Measurements from ENCODE around the gene CLUH.
"Not testable (repeated sequence)": the region's sequence is repeated elsewhere in the genome, so short reads cannot be mapped to it uniquely, and the experiment has no call there.

Gene CLUH

DNA sequence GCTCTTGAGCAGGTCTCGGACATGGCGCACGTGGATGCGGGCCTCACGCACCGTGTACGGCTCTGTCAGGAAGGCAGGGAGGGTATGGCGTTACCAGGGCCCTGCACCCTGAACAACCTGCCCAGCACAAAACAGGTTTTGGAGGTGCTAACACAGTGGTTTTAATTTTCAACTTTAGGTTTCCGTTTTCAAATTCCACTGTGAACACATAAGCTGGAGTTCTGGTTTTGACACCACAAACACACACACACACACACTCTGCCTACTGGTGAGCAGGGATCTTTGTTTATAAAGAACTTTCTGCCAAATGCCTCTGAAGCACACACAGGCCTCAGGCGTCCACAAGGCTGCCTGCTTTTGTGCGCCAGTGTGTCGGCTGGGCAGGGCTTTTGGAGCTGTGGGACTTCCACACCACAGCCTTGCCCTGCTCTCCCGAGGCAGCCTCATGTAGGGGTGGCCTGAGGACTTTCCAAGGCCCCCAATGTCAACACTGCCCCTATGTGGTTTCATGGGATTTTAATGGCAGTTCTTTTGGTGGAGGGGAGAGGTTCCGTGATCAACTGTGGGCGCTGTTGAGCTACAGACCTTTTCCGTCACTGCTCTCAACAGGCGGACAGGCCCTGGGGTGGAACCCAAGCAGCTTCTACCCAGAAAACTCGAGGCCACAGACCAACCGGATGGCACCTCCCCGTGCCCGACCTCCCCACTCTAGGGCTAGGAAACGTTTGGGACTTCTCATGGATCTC lies 9.4 kb downstream of the CLUH start:
- no peak for DNase-seq (ENCODE audit: low read depth)

DNA sequence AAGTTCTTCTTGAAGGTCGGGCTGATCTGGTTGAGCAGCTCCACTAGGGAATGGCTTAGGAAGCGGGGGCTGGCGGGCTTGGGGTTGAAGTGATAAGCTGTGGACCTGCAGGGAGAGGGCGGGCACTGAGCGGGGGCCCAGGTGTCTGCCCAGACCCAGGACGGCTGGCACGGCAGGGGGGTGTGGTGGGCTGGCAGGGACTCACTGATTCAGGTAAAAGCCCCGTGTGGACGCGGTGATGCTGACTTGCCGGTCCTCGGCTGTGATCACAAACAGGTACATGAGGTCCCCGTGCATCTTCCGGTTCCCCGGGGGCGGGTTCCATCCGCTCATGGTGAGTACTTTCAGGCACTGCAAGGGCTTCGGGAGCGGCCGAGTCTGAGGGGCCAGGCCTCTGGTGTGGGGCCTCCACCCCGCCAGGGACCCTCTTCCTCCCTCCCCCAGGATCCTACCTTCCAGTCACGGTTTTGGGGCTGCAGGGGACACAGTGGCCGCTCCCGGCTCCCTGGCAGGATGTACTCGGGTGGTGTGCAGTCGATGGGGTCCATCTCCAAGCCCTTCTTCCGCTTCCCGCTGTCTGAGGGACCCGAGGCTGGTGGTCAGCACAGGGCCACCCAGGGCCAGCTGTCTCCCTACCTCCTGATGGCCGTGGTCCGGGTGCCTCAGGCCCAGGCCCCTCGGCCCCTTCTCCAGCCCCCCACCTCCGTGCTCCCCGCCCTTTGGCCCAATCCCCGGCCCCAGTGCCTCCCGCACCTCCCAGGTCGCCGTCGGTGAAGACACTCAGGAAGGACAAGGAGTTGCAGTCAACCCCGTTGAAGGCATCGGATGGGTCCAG lies 10.2 kb downstream of the CLUH start:
- DNase-seq (ENCODE audit: low read depth) = no peak

DNA sequence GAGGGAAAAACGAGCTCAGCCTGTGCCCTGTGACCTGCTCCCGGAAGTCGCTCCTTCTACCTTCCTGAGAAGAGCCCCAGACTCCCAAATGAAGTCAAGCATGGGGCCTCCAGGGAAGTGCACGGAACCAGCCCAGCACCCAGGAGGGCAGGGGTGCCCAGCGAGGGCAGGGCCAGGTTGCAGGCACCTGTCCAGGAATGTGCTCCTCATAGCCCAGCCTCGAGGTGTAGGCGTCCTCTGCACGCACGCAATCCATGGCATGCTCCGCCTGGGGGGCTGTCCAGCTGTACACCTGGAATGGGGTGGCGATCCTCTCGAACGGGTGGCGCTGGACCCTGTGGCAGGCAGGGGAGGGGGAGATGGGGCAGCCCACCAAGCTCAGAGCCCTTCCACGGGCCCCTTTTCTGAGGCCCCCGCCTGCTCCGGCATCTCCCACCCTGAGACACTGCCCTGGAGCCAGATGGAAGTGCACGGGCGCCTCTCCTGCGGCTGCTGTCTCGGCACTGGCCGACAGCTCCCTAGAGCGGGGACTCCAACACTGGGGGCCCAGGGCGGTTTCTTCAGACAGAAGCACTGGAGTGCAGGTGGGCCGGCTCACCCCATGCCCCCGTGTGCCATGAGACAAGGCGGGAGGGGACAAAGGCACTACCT lies 10.9 kb downstream of the CLUH start:
- no peak for DNase-seq (ENCODE audit: low read depth)

DNA sequence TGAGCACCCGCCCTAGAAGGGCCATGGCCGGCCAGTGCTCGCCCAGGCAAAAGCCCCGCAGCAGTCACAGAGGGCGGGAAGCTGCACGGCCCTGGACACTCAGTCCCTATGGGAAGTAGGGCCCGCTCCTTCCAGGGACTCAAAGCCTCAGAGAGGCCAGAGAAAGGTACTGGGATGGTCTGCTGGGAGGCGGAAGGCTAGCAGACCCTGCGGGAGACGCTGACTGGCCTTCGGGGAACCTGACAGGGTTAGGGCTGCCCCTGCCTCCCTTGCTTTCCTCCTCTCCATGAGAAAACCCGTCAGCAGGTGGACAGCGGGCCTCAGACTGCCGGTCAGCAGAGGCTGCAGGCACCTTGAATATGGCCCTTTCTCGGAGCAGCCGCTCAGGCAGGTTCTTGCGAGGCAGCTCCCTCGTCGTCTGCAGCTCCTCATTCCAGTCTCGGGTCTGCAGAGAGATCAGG lies 11.5 kb downstream of the CLUH start:
- DNase-seq (ENCODE audit: low read depth) = no peak

- DNase-seq (ENCODE audit: low read depth) = not testable (repeated sequence)
Measured at GRCh38 chr17:2699216-2699805, 12.3 kb downstream of the CLUH start.

GRCh38 chr17:2697611-2698162 lies 13.9 kb downstream of the CLUH start:
- DNase-seq (ENCODE audit: low read depth) = no peak

DNA sequence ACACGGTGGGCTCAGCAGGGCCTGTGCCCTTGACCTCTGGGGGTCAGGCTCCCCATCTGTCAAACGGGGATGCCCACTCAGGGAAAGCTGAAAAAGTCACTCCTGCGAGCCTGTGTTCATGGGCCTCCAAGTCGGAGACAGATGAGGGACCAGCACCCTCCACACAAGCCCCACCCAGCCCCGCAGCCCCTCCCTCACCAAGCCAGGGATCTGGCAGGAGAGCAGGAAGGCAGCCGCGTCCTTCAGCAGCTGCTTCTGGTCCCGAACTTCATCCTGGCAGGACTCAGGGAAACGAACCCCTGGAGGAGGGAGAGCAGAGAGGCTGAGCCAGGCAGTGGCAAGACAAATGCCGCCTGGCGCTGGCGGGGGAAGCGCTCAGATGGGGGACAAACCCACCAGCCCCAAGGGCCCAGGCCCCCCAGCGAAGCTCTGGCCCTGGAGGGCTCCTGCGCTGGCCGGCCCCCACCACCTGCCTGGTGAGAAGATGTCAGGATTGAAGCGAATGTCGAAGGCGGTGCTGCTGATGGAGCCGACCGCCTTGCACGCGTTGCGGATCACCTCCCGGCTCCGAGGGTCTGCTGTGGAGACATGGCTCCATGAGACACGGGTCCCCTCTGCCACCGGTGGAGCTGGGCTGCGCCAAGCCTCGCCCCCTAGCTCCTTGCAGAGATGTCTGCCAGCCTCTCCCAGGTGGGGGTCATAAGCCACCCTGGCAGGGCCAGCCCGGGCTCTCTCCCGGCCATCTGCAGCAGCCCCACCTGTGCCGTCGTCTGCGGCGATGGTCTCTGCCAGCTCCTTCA lies 15.4 kb downstream of the CLUH start:
- no peak for DNase-seq (ENCODE audit: low read depth)

DNA sequence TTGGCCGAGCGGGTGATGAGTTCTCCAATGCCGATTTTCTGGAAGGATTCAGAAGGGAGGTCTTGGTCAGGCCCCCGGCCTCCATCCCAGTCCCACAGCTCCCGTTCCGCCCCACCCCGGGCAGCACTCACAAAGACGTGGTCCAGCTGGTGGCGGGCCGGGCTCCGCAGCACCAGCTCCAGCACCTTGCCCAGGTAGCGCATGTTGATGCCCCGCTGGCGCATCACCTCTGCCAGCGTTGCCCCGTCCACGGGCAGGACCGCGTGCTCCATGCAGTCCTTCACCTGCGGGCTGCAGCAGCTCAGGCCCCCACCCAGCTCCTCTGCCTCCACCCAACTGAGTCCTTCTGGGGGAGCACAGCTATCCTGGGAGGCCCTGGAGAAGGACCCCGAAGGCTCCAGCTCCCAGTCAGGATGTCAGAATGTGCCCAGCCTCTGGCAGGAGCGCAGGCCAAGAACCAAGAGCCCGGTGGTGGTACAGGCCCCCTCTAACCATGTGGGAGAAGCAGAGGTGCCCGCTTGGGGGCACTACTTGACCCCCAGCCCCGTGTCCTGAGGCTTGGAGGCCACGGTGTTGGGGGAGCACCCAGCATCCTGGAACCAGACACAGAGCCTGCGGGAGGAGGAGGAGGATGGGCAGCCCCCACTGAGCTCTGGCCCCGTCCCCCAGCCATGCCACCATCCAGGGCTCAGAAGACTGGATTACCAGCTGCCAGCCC lies 16.2 kb downstream of the CLUH start:
- DNase-seq (ENCODE audit: low read depth) = no peak

DNA sequence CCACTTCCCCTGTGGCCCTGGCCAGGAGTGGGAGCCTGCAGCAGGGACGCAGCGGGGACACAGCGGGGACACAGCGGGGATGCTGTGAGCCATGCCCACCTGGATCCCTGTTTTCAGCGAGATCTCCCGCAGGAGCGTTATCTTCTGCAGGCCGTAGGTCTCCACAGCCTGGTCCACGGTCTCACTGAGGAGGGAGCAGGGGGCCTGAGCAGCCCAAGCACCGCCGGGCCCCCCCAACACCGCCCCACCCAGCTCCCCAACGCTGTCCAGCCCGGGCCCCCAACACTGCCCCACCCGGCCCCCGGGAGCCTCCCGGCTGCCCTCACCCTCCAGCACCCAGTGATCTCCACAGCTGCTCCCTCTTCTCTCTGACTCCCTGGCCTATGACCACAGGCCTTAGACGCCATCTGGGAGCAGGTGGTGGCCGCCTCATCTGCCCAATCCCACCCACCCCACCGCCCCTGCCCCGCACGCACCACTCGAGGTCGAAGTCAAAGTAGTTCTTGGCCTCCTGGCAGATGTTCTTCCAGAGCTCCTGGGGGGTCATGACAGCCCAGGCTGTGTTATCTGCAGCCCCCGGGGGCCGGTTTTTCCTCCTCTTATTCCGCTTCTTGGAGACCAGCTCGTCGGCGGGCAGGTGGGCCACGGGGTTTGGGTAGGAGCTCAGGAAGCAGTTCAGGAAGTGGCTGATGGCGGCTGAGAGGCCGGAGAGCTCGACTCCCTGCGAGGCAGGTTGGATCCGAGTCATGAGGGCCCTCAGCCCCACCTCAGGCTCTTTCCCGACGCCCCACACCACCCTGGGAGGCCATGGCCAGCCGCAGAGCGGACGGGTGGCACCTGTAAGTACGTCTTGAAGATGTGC lies 17.0 kb downstream of the CLUH start:
- no peak for DNase-seq (ENCODE audit: low read depth)

GRCh38 chr17:2693561-2694380 lies 17.8 kb downstream of the CLUH start:
- DNase-seq (ENCODE audit: low read depth) = no peak

GRCh38 chr17:2692781-2693135 lies 18.8 kb downstream of the CLUH start:
- no peak for DNase-seq (ENCODE audit: low read depth)

DNA sequence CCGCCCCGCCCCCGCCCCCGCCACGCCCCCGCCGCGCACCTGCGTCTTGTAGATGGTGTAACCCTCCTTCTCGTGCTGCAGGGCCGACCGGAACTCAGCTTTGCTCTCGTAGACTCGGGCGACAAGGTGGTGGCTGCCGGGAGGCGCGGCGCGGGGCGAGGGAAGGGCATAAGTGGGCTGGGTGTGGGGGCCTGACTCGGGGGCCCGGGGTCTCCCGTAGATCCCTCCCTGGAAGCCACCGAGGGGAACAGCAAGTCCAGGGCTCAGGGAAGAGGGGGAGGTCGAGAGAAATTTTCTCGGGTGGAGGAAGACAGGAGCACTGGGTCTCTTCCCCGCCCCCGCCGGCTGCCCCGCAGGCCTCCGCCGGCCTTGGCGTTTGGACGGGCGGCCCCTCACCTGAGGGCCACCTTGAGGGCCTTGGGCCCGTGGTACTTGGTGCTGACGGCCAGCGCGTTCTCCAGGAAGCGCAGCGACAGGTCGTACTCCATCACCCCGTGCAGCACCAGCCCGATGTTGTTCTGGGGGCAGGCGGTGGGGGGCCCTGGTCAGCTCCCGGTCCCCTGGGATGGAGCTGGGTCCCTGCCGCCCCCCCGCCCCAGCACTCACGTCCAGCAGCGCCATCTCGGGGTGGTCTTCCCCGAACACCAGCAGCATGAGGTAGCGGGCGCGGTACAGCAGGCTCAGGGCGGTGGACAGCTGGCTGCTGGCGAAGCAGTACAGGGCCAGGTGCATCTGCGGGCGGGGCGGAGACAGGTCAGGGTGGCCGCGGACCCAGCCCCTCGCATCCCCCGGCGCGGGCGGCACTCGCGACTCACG lies 19.4 kb downstream of the CLUH start:
- no peak for DNase-seq (ENCODE audit: low read depth)

DNA sequence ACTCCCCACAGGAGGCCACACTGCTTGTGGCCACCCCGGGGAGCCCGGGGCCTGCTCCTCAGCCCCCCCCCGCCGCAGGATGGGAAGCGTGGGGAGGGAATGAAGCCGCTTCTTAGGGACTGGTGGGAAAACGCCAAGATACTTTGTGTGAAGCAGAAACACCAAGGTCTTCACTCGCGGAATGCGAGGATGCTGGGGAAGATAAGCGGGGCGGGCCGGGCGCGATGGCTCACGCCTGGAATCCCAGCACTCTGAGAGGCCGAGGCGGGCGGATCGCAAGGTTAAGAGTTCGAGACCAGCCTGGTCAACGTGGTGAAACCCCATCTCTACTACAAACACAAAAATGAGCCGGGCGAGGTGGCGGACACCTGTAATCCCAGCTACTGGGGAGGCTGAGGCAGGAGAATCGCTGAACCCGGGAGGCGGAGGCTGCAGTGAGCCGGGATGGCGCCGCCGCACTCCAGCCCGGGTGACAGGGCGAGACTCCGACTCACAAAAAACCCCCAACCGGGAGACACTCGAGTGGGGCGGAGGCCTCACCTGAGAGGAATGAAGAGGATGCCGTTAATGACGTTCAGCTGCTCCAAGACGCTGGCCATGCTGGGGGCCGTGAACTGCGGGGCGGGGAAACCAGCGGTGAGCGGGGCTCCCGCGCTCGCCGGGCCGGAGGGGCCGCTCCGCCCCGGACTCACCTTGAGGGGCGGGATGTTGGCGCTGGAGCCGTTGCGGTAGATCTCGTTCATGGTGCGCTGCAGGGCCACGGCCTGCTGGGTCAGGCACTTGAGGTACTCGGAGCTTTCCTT lies 20.3 kb downstream of the CLUH start:
- no peak for DNase-seq (ENCODE audit: low read depth)

DNA sequence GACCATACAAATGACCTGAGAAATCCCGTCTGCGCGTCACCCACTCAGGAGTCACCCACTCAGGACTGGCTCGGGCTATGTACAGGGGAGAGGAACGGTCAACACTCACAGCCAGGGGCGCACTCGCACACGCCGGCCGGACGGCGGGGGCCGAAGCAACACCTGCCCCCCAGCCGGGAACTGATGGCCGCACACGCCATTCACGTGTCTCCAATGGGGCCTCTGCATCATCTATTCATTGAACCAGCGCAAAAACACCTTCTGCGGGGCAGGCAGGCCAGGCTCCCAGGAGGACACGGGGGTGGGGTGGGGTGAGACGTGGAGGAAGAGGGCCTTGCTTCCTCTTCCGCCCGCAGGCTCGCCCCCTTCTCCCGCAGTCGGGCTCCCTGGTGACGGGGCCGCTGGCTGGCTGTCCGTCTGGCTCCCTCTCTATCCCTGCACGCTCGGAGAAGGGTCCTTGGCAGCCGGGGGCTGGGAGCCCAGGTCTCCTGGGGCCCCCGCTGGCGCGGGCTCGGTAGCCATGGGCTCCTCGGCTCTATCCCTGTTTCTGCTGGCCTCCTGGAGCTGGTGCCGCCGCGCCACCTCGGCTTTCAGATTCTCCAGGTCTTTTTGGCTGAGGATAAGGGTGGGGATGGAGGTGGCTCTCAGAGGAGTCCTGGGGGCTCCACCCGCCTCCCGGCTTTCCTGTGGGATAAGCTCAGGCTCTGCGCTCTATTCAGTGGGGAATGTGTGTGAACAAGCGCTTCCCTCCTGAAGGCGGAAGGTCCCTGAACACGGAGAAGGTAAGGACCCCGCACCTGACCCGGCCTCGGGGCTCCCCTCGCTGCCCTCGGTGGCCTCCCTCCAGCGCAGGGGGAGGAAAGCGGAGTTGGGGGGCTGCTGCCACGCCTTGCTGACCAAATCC lies 21.1 kb downstream of the CLUH start:
- no peak for DNase-seq (ENCODE audit: low read depth)

GRCh38 chr17:2689411-2690164 lies 22.0 kb downstream of the CLUH start:
- no peak for DNase-seq (ENCODE audit: low read depth)

Measured in fibroblast of gingiva (primary cell).